Jurkat, Clone E6-1 (cell line): ENCODE results near the gene PLCG1.

Source experiments
- DNase-seq: peaks from one replicate; pipeline ENCODE4 v3.0.0-alpha.2; 2011; ENCODE audit warnings: low read depth, low spot score
- H3K4me3 ChIP-seq: 2 replicates; pipeline ENCODE4 v1.5.1; 2011; ENCODE audit warnings: mild to moderate bottlenecking, low read length, control low read depth, moderate library complexity

Gene PLCG1

GRCh38 chr20:41198443-41198842 is 61.1 kb downstream of the PLCG1 start:
- no peak for DNase-seq
- no peak overlapping the region for H3K4me3 ChIP-seq

DNA sequence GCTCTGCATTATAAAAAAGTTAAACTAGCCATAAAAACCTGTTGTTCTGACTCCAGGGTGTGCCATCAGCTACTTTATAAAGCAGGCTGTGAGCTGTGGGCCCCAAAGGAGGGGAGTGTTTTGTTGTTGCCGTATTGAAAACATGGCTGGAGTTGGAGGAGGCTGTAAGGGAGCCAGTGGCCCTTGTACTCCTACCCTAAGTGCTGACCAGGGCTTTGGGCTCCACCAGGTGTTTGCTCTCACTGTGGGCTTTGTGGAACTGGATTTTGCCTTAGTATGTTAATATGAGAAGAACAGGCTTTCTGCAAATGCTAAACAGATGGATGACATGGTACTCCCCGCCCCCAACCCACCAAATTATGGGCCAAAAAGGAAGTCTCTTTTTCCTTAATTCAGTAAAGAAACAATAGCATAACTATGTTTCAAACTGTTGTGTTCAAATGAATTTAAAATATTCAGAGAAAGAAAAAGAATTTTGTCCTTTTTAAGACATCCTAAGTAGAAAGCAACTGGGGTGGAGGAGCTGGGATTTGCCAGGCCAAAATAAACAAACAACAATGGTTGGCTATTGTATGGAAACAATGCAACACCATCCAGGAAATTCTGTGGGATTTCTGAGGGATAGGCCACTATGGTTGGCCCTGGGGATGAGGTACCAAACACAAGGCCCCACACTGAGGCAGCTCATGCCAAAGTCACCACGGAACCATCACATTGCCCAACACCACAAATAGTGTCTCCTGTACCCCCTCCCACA is 63.3 kb downstream of the PLCG1 start:
- no peak for DNase-seq
- H3K4me3 ChIP-seq = no peak overlapping the region

DNA sequence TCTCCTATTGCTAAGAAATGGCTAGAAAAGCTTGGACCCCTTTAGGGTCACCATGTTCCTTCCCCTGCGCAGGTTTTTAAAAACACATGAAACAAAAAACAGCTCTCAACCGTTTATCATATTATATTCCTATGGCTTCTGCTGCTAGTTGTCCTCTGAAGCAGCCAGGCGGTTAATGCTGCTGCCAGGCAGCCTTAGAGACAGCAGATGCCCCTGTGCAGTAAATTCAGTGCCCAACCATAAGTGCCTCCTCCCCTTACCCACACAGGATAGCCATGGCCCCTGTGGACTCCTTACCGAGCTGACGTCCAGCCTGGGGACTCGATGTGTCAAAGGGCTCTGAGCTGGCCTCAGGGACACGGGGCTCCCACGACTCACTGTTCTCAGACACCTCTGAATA is 64.4 kb downstream of the PLCG1 start:
- H3K4me3 ChIP-seq = no peak overlapping the region
- DNase-seq = no peak

DNA sequence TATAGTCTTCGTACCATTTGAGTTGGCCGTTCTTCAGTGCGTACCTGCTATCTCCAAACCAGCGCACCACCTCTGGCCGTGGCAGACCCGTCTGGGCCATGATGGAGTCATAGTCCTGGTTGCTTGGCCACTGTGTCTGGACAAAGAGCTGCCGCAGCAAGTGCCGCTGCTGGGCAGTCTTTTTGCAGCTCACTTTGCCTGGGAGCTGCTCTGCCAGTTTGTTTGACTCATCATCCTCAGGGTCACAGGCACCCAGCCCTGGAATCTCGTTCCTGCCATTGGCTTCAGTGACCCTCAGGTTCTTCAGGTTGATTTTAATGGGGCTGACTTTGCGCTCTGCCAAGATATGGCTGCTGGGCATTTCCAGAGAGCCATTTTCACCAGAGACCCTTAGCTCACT is 65.1 kb downstream of the PLCG1 start:
- no peak overlapping the region for H3K4me3 ChIP-seq
- no peak for DNase-seq

DNA sequence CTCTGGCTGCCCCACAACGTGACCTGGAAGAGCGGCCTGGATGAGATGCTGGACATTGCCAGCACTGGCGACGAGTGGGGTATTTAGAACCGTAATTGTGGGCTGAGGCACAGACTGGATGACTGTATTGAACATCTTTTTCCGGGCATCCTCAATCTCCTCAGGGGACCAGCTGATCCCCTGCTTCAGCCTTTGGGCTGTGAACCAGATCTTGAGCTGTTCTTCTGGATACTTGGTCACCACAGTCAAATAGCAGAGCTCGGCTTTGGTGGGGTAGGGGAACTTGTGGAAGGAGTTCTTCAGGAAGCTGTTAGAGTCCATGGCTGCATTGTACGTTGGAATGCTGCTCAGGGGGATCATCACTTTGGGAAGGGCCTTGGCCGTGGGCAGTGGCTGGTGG is 66.3 kb downstream of the PLCG1 start:
- DNase-seq = no peak

GRCh38 chr20:41204304-41205265 is 67.2 kb downstream of the PLCG1 start:
- DNase-seq = no peak

More for the DNA sequence above, 66.3 kb downstream of the PLCG1 start:
- no peak overlapping the region for H3K4me3 ChIP-seq

DNA sequence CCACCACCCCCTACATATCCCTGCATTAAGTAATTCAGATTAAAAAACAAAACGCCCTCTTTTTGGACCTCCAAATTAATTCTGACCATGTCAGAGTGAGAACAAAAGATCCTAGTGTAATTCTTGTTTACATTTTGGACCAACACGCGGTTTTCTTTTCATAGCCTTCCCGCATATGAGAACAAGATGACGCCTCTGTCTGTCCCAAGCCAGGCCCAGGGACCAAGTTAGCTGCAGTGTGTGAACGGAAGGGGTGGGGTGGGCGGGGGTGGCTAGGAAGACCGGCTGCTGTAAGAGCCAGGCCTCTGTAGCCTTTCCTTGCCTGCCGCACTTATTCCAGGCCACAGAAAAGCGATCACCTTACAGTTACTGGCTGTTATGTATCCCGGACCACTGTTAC is 68.0 kb downstream of the PLCG1 start:
- no peak overlapping the region for H3K4me3 ChIP-seq
- no peak for DNase-seq

More at GRCh38 chr20:41204304-41205265, 67.2 kb downstream of the PLCG1 start:
- H3K4me3 ChIP-seq = no peak overlapping the region

DNA sequence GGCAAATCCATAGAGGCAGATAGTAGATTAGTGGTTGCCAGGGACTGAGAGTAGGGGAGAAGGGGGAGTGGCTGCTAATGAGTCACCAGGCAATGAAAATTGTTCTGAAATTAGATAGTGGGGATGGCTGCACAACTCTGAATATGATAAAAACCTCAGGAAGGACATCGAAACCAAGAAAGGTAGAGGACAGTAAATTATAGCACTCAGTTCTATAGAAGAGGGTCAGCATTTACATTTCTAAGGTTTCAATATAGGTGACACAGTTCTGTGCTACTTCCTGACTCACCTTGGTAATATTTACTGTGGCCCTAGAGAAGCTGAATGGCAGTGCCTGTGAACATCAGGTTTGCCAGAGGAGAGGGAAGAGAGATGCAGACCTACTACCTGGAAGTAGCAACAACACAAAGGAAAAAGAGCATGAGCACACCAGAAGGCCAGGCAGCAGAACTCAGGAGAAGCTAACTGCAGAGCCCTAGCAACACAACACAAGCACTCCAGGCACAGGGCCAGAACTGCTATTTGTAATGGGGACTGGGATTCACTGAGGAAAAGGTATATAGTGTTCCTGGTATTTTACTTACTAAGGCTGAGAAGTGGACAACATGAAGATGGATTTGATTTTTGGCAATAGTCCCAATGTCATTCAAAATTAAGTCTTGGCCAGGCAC is 75.9 kb downstream of the PLCG1 start:
- DNase-seq = no peak
- H3K4me3 ChIP-seq = no peak overlapping the region

DNA sequence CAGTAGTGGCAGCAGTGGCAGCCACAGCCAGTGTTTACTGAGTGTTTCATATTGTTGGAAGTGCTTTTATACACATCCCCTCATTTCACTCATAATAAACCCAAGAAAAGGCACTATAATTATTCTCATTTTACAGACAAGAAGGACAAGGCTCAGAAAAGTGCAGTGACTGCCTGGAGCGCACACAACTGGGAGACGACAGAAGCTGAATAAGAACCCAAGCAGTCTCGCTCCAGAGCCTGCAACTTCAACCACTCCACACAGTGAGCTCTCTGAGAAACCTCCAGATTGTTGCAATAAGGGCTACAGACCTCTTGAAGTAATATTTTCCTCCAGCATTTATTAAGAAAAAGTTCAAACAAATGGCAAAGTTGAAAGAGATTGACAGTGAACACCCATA is 76.9 kb downstream of the PLCG1 start:
- H3K4me3 ChIP-seq = no peak overlapping the region

DNA sequence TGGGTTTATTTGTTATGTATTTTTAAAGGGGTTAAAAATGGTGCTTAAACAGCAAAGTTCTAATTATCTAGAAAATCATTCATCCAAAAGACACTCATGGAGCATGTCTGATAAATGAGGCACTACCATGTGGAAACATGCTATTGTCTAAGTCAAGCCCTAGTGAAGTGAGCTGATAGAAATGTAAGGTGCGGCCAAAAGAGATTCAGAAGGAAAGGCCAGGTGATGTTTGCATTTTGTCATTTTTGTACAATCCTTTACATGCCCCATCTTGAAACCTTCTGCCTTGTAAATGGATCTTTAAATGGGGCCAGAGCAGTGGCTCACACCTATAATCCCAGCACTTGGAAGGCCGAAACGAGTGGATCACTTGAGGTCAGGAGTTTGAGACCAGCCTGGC is 77.3 kb downstream of the PLCG1 start:
- DNase-seq = no peak
- H3K4me3 ChIP-seq = no peak overlapping the region

More for the DNA sequence above, 76.9 kb downstream of the PLCG1 start:
- no peak for DNase-seq

DNA sequence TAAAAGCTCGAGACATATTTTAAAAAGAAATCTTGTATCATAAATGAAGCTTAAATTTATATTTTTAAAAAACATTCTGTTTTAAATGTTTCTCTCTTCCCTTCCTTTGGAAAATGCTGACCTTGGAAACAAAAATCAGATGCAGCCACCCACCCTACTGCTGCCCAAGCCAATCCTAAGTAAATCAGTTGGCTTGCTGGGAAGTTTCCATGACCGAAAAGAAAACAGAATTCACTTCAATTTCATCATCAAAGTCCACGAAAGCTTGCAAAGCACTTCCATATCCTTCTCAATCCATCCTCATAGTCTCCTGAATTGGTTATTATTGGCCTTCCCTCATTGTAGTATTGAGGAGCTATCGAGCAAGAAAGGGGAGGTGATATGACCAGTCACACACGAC is 80.1 kb downstream of the PLCG1 start:
- H3K4me3 ChIP-seq = no peak overlapping the region
- no peak for DNase-seq

GRCh38 chr20:41218466-41218865 is 81.1 kb downstream of the PLCG1 start:
- no peak overlapping the region for H3K4me3 ChIP-seq
- no peak for DNase-seq

GRCh38 chr20:41219824-41220223 is 82.5 kb downstream of the PLCG1 start:
- no peak for DNase-seq

GRCh38 chr20:41221614-41222218 is 84.4 kb downstream of the PLCG1 start:
- no peak for DNase-seq
- H3K4me3 ChIP-seq = no peak overlapping the region

More at GRCh38 chr20:41219824-41220223, 82.5 kb downstream of the PLCG1 start:
- H3K4me3 ChIP-seq = no peak overlapping the region

DNA sequence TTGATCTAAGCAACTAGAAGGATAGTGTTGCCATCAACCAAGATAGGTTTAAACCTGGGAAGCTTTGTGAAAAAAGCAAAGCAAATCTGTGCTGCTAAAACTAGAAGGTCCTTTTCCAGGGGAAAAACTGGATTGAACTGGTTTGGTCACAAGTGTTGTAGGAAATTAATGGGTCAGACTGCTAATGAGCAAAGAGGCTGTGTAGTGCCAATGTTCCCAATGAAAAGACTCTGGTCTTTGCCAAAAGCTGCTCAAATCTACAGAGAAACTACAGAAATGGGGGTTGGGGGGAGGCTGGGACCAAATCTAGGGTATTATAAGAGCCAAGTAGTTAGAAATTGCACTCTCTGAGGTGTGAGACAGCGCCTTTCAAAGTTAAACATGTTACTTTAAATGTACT is 85.0 kb downstream of the PLCG1 start:
- no peak overlapping the region for H3K4me3 ChIP-seq
- no peak for DNase-seq

- no peak for DNase-seq
Measured at GRCh38 chr20:41222703-41223102, 85.4 kb downstream of the PLCG1 start.

DNA sequence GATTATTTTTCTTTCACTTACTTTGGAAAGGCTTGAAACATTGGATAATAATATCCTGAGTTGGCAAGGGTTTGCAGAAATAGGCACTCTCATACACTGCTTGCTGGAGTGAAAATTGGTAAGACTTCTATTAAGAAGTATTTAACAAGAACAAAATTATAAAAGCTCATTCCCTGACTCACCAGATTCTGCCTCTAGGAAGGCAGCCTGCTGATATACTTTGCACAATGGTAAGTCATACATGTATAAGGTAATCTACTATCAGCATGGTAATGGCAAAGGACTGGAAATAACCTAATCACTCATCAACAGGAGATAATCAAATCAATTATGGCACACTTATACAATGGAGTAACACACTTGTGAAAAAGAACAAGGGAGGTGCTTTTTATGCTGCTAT is 85.8 kb downstream of the PLCG1 start:
- DNase-seq = no peak
- H3K4me3 ChIP-seq = no peak overlapping the region

More at GRCh38 chr20:41222703-41223102, 85.4 kb downstream of the PLCG1 start:
- H3K4me3 ChIP-seq = no peak overlapping the region

DNA sequence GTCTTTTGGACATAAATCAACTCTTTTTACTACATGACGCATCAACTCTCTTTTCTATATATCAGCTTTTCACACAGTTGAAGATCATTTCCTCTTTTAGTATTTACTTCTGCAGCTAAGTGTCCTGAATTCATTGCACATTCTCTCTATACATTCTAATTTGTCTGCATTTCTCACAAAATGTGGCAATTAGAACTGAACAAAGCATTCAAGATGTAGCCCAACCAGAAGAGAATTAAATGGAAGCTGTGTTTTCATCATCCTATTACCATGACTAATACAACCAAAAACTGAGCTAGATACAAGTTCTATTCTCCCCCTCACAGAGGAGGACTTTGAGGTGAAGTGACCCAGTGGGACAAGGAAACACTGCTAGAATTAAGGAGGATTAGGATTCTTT is 86.9 kb downstream of the PLCG1 start:
- H3K4me3 ChIP-seq = no peak overlapping the region
- no peak for DNase-seq

DNA sequence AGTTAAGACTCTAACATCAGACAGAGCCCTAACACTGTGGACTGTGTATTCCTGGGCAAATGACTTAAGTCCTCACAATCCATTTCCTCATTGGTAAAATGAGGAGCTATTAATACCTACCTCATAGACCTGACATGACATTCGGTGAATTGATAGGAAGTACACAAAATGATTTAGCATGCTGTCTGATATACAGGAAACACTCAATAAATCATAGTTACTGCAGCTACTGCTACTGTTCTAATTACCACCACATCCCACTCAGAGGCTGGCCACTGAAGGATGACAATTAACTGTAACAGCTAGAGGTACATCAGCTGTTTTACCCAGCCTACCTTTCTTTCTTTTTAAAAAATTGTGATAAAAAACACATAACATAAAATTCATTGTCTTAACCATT is 87.7 kb downstream of the PLCG1 start:
- no peak overlapping the region for H3K4me3 ChIP-seq
- DNase-seq = no peak
